ENCODE results near the gene ORC6.

GRCh38 chr16:46701615-46702014 is 12.2 kb downstream of the ORC6 start:
- TF ChIP-seq CTCF (IDR thresholded peaks at IDR 0.05; ENCODE audit: low read depth, low read length) (no peak), POLR2A (IDR thresholded peaks at IDR 0.05; ENCODE audit: extremely low read depth, insufficient read length) (no peak), MYC (IDR thresholded peaks at IDR 0.05; ENCODE audit: low read depth, low read length) (no peak), MAX (IDR thresholded peaks at IDR 0.05; ENCODE audit: low read depth, low read length) (no peak)
